ENCODE data around the gene CFAP68.

DNA sequence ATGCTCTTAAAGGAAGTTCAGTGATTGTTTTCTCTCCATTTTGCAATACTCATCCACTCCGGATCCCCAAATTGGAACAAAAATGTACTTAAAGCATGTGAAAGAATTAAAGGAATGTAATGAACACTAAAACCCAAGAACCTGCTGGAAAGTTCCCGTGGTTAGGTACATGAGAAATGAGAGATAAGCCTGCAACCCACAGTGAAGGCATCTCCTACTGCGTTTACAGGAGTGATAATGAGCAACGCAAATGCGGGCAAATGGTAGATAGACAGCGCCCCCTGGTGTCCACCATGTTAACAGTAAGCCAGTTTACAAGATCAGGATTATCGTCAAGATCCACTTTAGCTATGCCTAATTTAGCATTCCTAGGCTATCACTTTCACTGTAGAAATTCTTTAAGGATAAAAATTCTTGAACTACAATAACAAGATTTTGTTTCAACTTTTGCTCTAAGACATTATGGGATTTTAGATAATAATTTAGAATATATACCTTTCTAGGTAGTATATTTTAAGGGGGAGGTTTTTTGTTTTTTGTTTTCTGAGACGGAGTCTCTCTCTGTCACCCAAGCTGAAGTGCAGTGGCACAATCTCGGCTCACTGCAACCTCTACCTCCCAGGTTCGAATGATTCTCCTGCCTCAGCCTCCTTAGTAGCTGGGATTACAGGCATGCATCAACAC, 37.8 kb upstream of the CFAP68 start:
- TF ChIP-seq ELF1 (IDR thresholded peaks at IDR 0.05; ENCODE audit: borderline replicate concordance, low read depth) (no peak), CTCF (IDR thresholded peaks at IDR 0.05 in 2 of 3, conservative IDR thresholded peaks at IDR 0.05 in 1 of 3; ENCODE audit: borderline replicate concordance in 1 of 3, insufficient read depth in 1 of 3, low read depth in 2 of 3, low read length in 2 of 3) (peak; percentile 78 to 93 (median 83)), EZH2 (IDR thresholded peaks at IDR 0.05) (no peak), SRF (IDR thresholded peaks at IDR 0.05; ENCODE audit: low read depth) (peak; percentile 33; the same call in 1 of the 2 replicates), POLR2AphosphoS5 (IDR thresholded peaks at IDR 0.05; ENCODE audit: low read depth, low read length) (no peak), CEBPB (IDR thresholded peaks at IDR 0.05; ENCODE audit: low read depth) (no peak), POLR2A (IDR thresholded peaks at IDR 0.05; ENCODE audit: borderline replicate concordance, extremely low read depth, insufficient read depth, insufficient read length) (no peak), ZNF274 (IDR thresholded peaks at IDR 0.05; ENCODE audit: low read depth, low read length) (no peak), YY1 (IDR thresholded peaks at IDR 0.05; ENCODE audit: extremely low read depth, insufficient replicate concordance, low read depth, low read length) (no peak), EGR1 (IDR thresholded peaks at IDR 0.05; ENCODE audit: low read depth) (no peak), EZH2phosphoT487 (IDR thresholded peaks at IDR 0.05; ENCODE audit: borderline replicate concordance) (no peak), ZBTB33 (IDR thresholded peaks at IDR 0.05; ENCODE audit: extremely low read depth, insufficient replicate concordance, low read length) (no peak)
- TF ChIP-seq, protein P1, sequence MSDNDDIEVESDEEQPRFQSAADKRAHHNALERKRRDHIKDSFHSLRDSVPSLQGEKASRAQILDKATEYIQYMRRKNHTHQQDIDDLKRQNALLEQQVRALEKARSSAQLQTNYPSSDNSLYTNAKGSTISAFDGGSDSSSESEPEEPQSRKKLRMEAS (IDR thresholded peaks at IDR 0.05), result no peak
